Endothelial cell (in vitro differentiated cells): Measurements from ENCODE around the gene RGS18. TPM values are rescaled to one million over a fixed set of nuclear protein-coding genes. Genes with fewer than 3 reads are reported as not detected.

ENCODE experiments used
- DNase-seq: peaks from one replicate; pipeline ENCODE4 v3.0.0; 2021; ENCODE audit warnings: low spot score
- H3K27ac Mint-ChIP-seq: one replicate; pipeline ENCODE4 v1.8.0; 2021; ENCODE audit warnings: mixed read lengths, inconsistent platforms; ENCODE audit not compliant: unreplicated experiment
- H3K27me3 Mint-ChIP-seq: one replicate; pipeline ENCODE4 v1.8.0; 2021; ENCODE audit warnings: mild to moderate bottlenecking, moderate library complexity, mixed read lengths, inconsistent platforms; ENCODE audit not compliant: unreplicated experiment
- H3K36me3 Mint-ChIP-seq: one replicate; pipeline ENCODE4 v1.8.0; 2021; ENCODE audit warnings: mild to moderate bottlenecking, low read depth, mixed read lengths, inconsistent platforms; ENCODE audit not compliant: unreplicated experiment
- H3K4me1 Mint-ChIP-seq: one replicate; pipeline ENCODE4 v1.8.0; 2021; ENCODE audit warnings: mild to moderate bottlenecking, mixed read lengths, inconsistent platforms; ENCODE audit not compliant: unreplicated experiment
- H3K4me3 Mint-ChIP-seq: one replicate; pipeline ENCODE4 v1.8.0; 2021; ENCODE audit warnings: mild to moderate bottlenecking, mixed read lengths, inconsistent platforms; ENCODE audit not compliant: unreplicated experiment
- H3K9me3 Mint-ChIP-seq: one replicate; pipeline ENCODE4 v1.8.0; 2021; ENCODE audit warnings: mixed read lengths, inconsistent platforms; ENCODE audit not compliant: unreplicated experiment
- total RNA-seq: library from RNA; stranded (reverse); fragmentation: NEBNext Ultra II Directional; extraction: Animal tissue kit (Norgen Biotek cat#: 25700); gene quantifications from one replicate; pipeline ENCODE4 v1.2.1, GENCODE V29; 2021; ENCODE audit not compliant: unreplicated experiment
- TF ChIP-seq, protein P1 (sequence below): fragments of 200-600 bp; sonication (generic); IDR thresholded peaks from one replicate; pipeline ENCODE4 v1.5.0; 2021; ENCODE audit warnings: antibody characterized with exemption; ENCODE audit not compliant: unreplicated experiment

Gene RGS18
- total RNA-seq, 1 donor from 2014 or later: not detected

DNA sequence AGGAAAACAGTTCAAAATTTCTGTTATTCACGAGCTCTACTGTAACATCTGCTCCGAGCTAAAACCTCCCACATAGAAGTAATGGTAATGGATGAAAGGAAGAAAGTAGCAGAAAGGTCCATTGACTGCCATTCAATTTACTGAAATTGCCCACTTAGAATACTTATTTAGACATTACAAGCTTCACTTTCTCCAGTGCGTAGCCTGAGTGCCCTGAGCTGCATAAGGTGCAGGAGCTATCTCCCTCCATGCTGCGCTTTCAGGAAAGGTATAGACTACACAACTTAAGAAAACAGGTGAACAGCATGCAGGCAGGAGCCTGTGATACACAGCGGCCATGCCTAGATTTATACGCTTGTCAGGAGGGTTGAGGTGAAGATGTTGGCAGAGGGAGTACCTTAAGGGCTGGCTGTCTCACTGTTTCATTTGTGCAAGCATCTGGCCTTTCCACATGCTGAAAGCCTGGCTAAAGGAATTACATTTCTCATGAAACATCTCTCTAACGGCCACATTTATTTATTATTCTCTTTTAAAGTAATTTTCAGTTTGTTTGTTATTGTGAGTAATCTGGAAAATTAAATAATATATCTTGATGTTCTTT lies 74.7 kb downstream of the RGS18 start:
- Mint-ChIP-seq H3K4me3 (no peak overlapping the region), H3K27ac (no peak overlapping the region), H3K4me1 (no peaks in the 10 kb centered on the region), H3K36me3 (no peaks in the 10 kb centered on the region), H3K27me3 (no peaks in the 10 kb centered on the region), H3K9me3 (no peaks in the 10 kb centered on the region)
- DNase-seq: no peak
- TF ChIP-seq, protein P1, sequence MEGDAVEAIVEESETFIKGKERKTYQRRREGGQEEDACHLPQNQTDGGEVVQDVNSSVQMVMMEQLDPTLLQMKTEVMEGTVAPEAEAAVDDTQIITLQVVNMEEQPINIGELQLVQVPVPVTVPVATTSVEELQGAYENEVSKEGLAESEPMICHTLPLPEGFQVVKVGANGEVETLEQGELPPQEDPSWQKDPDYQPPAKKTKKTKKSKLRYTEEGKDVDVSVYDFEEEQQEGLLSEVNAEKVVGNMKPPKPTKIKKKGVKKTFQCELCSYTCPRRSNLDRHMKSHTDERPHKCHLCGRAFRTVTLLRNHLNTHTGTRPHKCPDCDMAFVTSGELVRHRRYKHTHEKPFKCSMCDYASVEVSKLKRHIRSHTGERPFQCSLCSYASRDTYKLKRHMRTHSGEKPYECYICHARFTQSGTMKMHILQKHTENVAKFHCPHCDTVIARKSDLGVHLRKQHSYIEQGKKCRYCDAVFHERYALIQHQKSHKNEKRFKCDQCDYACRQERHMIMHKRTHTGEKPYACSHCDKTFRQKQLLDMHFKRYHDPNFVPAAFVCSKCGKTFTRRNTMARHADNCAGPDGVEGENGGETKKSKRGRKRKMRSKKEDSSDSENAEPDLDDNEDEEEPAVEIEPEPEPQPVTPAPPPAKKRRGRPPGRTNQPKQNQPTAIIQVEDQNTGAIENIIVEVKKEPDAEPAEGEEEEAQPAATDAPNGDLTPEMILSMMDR: no peak

DNA sequence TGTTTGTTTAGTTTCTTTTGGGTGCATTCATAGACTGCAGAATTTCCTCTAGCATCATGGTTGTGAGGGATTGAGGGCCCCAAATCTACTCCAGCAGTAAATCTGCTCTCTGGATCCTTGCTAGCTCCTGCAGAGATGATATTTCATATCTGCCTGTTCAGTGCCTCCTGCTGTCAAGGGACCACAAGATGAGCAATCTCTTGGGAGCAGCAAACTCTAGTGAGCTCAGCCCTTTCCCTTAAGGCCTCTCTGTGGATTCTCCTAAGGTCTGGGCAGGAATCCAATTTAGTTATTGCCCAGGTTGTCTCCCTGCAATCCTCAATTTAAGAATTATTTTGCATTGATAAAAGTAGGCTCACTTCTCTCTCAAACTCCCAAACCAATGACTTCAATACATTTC lies 76.9 kb downstream of the RGS18 start:
- H3K4me1 Mint-ChIP-seq: no peaks in the 10 kb centered on the region
- no peaks in the 10 kb centered on the region for H3K27me3 Mint-ChIP-seq
- DNase-seq: no peak
- no peak overlapping the region for H3K4me3 Mint-ChIP-seq
- H3K9me3 Mint-ChIP-seq: no peaks in the 10 kb centered on the region
- H3K27ac Mint-ChIP-seq: no peak overlapping the region
- TF ChIP-seq, protein P1: no peak
- H3K36me3 Mint-ChIP-seq: no peaks in the 10 kb centered on the region

Other genes starting within 250 kb of the RGS18 start
- gene RGS21, start 158.5 kb downstream of the RGS18 start, total RNA-seq: not detected